ENCODE data around the gene DSCAML1.

DSCAML1 gene

DNA sequence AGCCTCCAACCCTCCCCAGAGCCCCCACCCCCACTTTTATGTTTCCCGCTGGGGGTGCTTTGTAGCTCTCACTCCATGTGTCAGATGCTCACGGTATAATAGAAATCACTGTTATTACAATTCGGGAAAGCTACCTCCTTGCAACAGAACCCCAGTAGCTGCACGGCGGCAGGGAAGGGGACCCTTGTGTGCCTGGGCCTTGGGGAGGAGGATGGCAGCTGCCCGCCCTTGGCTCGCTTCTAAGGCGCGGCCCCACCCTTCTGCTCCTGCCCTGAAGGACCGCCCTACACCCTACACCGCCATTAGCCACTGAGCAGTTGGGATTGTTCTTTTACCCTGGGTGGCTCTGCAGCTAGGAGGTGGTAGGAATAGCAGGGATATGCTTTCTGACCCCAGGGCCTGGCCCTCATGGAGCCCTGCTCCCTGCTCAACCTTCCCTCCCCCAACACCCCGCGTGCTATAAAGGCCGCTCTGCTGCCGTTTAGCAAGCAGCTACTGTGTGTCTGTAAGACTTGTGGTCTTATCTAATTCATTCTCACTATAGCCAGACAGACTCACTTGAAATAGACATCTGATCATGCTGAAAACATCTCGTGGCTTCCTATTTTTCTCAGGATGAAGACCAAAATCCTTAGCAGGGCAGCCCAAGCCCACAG is 249.7 kb downstream of the DSCAML1 start:
- no peak for DNase-seq (ENCODE audit: low read depth in 2 of 2)

DNA sequence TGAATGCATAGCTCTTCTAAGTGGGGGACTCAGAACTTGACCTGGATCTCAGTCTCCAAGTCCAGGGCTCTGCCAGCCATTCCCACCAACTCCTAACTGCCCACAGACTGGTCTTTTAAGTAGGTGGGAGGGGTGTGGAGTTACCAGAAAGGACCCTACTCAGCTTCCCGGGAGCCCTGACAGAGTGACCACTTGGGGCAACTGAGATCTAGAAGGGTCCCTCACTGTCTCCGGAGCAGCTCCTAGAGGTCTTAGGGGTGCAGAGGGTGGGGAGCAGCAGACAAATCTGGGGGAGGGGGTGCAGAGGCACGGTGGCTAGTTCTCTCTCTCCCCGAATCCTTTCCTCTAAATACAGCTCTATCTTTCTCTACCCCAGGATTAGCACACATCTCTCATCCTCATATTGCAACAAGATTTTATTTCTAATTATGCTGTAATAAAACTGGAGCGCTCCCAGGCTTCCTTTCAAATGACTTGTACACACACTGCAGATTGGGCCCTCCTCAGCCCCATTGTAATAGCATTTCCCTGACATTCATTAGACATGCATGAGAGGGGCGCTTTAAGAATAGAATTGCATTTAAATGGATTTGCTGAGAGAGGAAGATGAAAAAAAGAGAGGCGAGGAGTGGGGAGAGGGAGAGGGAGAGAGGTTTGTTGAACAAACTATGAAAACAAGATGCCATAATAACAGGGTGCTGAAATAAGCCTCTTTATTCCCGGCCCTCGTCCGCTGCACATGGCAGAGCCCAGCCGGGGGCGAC is 250.4 kb downstream of the DSCAML1 start:
- no peak for DNase-seq (ENCODE audit: low read depth in 2 of 2)

DNA sequence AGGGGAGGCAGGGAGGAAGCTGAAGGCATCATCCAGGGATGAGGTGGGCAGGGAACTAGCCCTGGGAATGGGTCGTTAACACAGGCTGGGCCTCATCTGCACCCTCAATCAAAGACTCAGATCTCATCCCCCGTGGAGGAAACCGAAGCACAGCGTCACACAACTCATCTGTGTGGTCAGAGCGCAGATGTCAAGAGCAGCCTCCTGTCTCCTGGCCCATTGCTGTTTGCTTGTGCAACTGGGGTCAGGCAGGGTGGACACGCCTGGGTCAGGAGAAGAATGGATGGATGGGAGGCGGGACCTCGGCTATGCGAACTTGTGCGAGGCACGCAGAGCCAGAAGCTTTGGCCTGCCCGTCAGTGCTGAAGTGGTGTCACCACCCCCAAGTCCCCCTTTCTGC is 251.3 kb downstream of the DSCAML1 start:
- no peak for DNase-seq (ENCODE audit: low read depth in 2 of 2)

DNA sequence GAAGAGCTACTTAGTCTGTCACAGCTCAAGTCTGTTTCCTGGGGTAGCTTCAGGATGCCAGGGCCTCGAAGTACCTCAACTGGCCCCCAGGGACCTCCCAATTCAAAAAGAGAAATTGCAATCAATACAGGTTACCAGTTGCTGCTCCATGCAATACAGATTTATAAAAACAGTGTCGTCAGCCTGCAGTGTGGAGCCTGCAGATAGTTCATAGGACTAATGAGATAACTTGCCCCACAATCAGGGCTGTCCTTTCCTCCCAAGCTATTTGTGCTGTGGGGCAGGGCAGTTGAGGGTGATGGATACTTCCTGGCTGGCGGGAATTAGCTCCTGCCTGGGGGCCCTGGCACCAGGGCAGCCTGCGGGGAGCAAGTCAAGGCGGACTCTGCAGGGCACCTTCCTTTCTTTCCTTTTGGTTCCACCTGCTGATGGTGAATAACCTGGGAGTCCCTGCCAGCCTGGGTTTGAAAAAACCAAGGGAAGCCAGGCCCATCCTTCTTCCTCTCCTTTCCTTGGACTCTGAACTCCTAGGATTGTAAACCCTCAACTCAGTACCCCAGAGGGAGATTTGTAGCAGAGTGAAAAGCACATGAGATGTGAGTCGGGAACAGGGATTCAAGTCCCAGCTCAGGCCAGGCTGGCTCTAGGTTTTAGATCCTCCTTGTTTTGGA is 252.8 kb downstream of the DSCAML1 start:
- DNase-seq (ENCODE audit: low read depth in 2 of 2): no peak

GRCh38 chr11:117541211-117541610 is 255.8 kb downstream of the DSCAML1 start:
- no peak for DNase-seq (ENCODE audit: low read depth in 2 of 2)

DNA sequence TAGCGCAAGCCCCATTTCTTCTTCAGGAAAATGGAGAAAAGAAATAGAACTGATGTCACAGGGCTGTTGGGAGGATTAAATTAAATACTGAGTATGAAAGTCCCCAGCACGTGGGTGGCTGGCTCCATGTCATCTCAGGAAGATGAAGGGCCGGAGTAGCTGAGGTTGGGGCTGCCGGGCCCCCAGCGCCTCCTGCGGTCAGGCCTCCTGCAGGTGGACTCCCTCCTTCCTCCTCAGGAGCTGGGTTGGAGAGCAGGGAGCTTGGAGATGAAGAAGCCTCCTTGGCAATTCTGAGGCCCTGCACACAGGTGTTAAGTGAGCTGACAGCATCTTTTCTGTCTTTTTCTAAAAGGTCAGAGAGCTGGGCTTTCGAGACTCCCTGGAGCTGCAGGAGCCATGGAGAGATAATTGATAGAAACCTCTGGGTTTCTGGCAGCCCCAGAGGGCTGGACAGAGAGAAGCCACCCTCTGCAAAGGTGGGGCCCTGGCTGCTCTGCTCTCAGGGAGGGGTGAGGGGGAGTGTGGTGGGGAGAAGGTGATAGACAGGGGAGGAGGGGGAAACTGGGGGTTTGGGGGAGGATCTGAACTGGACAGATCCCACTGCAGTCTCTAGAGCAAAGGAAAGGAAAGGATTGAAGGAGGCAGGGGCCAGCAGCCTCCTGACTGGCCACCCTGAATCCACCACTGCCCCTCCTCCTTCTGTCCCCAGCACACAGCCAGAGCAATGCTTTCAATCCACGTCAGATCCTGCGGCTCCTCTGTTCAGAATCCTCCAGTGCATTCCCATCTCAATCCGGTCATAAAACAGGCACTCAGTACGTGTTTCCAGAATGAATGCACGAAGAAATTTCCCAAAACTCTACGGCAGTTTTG is 258.5 kb downstream of the DSCAML1 start:
- DNase-seq (ENCODE audit: low read depth in 2 of 2): no peak

DNA sequence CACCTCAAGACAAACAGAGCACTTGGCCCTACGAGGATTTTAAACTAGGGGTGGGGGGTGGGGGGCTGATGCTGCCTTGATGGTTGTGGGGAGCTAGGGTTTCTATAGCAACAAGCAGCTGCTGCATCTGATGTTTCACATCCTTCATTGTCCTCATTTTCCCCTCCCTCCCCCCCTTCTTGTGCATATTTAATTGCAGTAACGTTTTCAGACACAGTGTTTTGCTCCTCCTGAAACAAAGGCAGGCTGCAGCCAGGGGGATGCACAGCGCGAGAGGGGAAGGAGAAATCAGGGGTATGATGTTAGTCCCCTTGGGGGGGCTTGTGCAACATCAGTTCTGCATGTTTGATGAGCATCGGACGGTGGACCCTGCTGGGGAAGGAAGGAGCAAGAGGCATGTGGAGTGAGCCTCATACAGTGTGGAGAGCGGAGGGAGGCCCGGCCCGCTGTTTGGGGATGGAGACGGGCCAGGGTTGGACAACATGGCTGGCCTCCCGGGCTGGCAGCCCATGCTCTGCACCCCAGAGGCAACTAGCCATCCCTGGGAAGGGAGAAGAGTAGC is 261.1 kb downstream of the DSCAML1 start:
- no peak for DNase-seq (ENCODE audit: low read depth in 2 of 2)

DNA sequence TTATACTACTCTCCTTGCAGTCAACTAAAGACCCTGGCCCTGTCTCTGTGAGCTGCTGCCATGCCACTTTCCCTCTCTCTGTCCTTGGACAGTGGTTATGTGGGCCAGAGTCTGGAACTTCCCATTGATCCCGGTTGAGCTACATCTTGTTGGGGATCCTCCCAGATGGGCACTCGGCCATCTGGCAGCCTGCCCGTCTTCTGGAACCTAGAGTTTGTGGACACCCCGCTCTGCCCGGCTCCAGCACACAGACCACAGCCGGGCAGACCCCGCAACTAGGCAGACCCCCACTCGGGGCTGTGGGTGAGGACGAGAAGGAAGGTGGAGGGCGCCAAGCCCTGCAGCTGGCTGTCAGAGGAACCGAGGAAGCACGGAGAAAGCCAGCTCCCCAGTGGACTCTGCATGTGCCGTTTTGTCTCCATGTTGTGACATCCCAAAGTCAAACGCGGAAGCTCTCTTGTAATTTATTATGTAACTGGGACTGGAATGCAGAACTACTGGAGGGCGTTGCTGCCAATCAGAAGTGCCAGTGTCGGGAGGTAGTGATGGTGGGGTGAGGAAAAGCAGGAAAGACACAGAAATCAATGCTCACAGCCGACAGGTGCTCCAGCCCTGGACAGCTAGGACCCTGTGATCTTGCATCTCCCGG is 261.7 kb downstream of the DSCAML1 start:
- no peak for DNase-seq (ENCODE audit: low read depth in 2 of 2)

- DNase-seq (ENCODE audit: low read depth in 2 of 2): no peak
These were observed 264.4 kb downstream of the DSCAML1 start for GRCh38 chr11:117532568-117532967.

DNA sequence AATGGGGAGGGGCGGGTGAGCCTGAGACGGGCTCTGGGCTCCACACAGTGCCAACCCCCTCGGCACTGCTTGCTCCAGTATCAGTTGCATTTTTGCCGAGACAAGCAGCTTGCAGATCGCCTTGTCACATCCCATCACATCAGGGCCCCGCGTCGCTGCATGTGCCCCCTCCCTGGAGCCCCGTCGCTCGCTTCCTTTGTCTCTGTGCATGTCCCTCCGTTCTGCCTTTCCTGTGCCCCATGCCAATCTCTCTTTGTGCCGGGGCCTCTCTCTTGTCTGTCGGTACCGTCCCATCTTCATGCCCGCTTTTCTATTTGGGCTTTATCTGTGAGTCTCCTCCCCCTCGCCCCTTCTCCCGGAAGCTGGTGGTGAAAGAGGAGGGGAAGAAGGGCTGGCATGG is 267.2 kb downstream of the DSCAML1 start:
- no peak for DNase-seq (ENCODE audit: low read depth in 2 of 2)

DNA sequence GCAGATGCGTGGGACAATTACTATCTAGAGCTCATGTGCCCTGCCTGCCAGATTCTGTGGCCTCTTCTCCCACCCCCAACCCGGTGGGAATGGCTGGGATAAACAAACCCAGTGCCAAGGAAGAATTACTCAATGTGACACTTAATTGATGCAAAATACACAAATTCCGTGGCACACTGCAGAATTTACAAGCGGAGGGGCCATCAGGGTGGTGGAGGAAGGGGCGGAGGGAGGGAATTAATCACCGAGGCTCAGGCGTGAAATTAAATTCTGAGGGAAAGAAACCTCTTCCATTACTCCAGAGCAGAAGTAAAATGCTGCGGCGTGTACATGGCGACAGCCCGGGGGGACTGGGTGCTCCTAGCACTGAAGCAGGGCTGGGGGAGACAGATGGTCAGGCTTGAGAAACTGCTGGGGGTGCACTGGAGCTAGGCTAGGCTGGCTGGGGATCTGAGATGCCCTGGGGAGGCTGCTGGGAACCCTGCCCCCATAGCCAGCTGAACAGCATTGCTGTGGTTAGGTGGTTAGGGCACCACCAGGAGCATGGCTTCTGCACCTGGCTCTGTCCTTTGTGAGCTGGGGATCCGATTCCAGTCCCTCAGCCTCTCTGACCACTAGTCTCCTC is 268.8 kb downstream of the DSCAML1 start:
- no peak for DNase-seq (ENCODE audit: low read depth in 2 of 2)

- DNase-seq (ENCODE audit: low read depth in 2 of 2): no peak
These were observed 269.7 kb downstream of the DSCAML1 start for GRCh38 chr11:117527271-117527670.

DNA sequence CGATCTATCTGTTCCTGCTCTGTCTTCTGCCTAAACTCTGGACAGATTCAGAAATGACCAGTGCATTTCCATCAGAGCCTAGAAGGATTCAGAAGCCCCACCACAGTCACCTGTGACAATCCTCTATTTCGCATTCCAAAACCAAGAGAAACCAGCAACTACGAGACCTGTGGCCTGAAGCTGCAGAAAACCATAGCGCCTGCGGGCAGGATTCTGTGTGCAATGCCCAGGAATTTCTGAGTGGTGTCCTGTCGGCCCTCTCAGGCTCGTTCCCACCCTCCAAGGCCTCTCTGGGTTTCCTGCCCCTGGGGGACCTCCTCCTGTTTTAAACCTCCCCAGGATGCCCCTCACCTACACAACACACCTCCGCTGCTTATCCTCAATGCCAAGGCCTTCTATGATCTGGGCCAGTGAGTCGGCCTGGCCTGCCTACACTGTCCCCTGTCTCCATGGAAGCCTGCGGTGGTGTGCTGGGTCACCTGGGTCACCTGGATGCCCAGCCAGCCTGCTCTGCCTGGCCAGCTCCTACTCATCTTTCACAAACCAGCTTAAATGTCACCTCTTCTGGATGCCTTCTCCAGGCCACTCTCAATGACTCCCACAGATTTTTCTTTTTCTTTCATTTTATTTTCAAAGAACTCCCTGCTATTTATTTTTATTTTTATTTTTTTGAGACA is 271.0 kb downstream of the DSCAML1 start:
- DNase-seq (ENCODE audit: low read depth in 2 of 2): no peak

- DNase-seq (ENCODE audit: low read depth in 2 of 2): no peak
These were observed 272.4 kb downstream of the DSCAML1 start for GRCh38 chr11:117524468-117525183.

DNA sequence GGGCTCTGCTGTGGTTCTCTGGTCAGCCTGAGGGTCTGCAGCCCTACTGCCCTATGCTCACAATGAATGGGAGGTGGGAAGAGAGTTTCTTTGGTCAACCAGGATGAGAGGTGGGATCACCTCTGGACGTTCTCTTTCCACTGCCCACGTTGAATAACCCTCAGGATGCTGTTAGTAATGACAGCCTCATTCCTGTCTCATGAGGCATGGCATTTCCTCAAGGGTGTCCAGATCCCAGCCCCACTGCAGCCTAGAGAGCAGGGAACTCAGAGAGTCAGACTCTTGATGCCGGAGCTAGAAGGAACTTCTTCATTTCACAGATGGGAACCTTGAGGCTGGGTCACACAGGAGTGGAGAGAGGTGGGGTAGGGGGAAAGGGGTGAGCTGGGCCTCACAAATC is 273.3 kb downstream of the DSCAML1 start:
- DNase-seq (ENCODE audit: low read depth in 2 of 2): no peak

GRCh38 chr11:117521974-117522373 is 275.0 kb downstream of the DSCAML1 start:
- no peak for DNase-seq (ENCODE audit: low read depth in 2 of 2)

DNA sequence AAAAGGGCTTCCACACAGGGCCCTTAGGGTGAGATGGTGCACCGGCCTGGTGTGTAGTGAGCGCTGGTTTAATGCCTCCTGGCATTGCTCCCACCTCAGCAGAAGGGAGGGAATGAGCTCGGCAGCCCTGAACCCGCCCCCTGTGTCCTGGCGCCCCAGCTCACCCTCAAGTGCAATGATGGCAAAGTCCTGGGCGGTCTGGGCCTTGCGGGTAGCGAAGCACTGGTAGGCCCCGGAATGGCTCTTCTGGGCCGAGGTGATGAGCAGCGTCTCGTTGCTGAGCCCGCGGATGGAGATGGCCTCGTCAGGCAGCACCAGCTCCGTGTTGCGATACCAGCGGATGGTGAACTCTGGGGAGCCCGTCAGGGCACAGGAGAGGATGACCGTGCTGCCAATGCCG is 276.1 kb downstream of the DSCAML1 start:
- DNase-seq (ENCODE audit: low read depth in 2 of 2): no peak

- no peak for DNase-seq (ENCODE audit: low read depth in 2 of 2)
These were observed 276.8 kb downstream of the DSCAML1 start for GRCh38 chr11:117520201-117520600.

- DNase-seq (ENCODE audit: low read depth in 2 of 2): no peak
These were observed 277.4 kb downstream of the DSCAML1 start for GRCh38 chr11:117519590-117519989.
